Stomach (tissue), 9 donors: ENCODE data around the gene ENTPD2. TPM values are rescaled to one million over a fixed set of nuclear protein-coding genes. Genes with fewer than 3 reads are reported as not detected.

ENCODE experiments used
- DNase-seq, 2 donors: peaks; one replicate each; pipeline versions ENCODE4 v3.0.0 to v3.0.0-alpha.2; 2013 to 2019
- H3K27ac ChIP-seq, 5 donors: fragments of 200-600 bp in 4 of 5; sonication (generic) in 4 of 5; one replicate each; pipeline ENCODE4 v1.5.1; 2013 to 2019; ENCODE audit warnings: mild to moderate bottlenecking in 1 of 5, moderate library complexity in 1 of 5
- H3K27me3 ChIP-seq, 3 donors: fragments of 200-600 bp; sonication (generic); one replicate each; pipeline ENCODE4 v1.5.1; 2017 to 2019; ENCODE audit warnings: mixed run types in 1 of 3
- H3K36me3 ChIP-seq, 4 donors: fragments of 200-600 bp; sonication (generic); 1 replicate in 3 of 4; 2 replicates in 1 of 4; pipeline ENCODE4 v1.5.1; 2016 to 2019
- H3K4me1 ChIP-seq, 4 donors: fragments of 200-600 bp; sonication (generic); one replicate each; pipeline ENCODE4 v1.5.1; 2016 to 2019
- H3K4me3 ChIP-seq, 4 donors: fragments of 200-600 bp; sonication (generic) in 3 of 4; one replicate each; pipeline ENCODE4 v1.5.1; 2016 to 2019; ENCODE audit warnings: mild to moderate bottlenecking in 1 of 4
- H3K9me3 ChIP-seq, 4 donors: fragments of 200-600 bp; sonication (generic); one replicate each; pipeline ENCODE4 v1.5.1; 2016 to 2019
- EP300 ChIP-seq: sonication (generic); formaldehyde crosslinking; IDR thresholded peaks from one replicate; pipeline ENCODE4 v1.6.1; 2017; ENCODE audit warnings: antibody characterized with exemption
- POLR2A ChIP-seq, 4 donors: fragments of 450-650 bp; IDR thresholded peaks; one replicate each; pipeline ENCODE4 v1.6.1; 2016; ENCODE audit warnings: antibody characterized with exemption in 4 of 4, control low read depth in 2 of 4, mild to moderate bottlenecking in 1 of 4, moderate library complexity in 1 of 4
- POLR2AphosphoS5 ChIP-seq, 3 donors: sonication (generic); formaldehyde crosslinking; IDR thresholded peaks; one replicate each; pipeline ENCODE4 v1.6.1; 2016; ENCODE audit warnings: antibody characterized with exemption in 3 of 3
- WGBS, 5 donors: extraction: QIAGEN DNeasy Blood & Tissue Kit in 3 of 5; methylation state at CpG; one replicate each; pipeline versions ENCODE4 v1.1.5 to v1.1.7; 2013 to 2018; 5-methylcytosine and 5-hydroxymethylcytosine counted together
- intact Hi-C: fragments of 100-400 bp; cut with DNase I; formaldehyde crosslinking; loops from one replicate; pipeline ENCODE4 v1.15.1; 2023; ENCODE audit warnings: low total_unique reads
- polyA plus RNA-seq, 3 donors: library from polyadenylated mRNA; stranded (reverse); fragments of 200-250 nt; gene quantifications; one replicate each; pipeline ENCODE4 v1.2.3, GENCODE V29; 2013
- total RNA-seq, 5 donors: library from RNA; depleted of rRNA; stranded (reverse); fragments of >200 nt; gene quantifications; one replicate each; pipeline versions ENCODE4 v1.1.0 to v1.2.3, GENCODE V29; 2014 to 2016
- TF ChIP-seq, protein P1 (sequence below), 7 experiments: fragments of 450-650 bp in 4 of 7; fragments of 200-600 bp in 3 of 7; sonication (generic) in 3 of 7; IDR thresholded peaks; one replicate each; pipeline ENCODE4 v1.5.1; 2016 to 2019; ENCODE audit warnings: antibody characterized with exemption in 7 of 7, control low read depth in 2 of 7, mild to moderate bottlenecking in 1 of 7
- donor health status: healthy with polysubstance abuse.
- donor health status: Bipolar disorder and iron deficiency.
- donor health status: healthy.

The ENTPD2 gene
- total and polyA plus RNA-seq, 8 donors: 2.0 to 11.3 (median 3.5) TPM; not detected in 1

- 88 to 96% (median 92%) methylated on average over 13 to 24 of the region's 24 CpGs for WGBS, 5 donors
- Histone ChIP-seq H3K4me1 (peaks cover 22 to 58% (median 48%) of the 10 kb centered on the region in 4 donors), H3K9me3 (no peaks in the 10 kb centered on the region), H3K4me3 (no peak overlapping the region), H3K36me3 (peaks cover 15 to 49% (median 47%) of the 10 kb centered on the region in 4 donors), H3K27ac (no peak overlapping the region), H3K27me3 (peaks cover 0 to 31% (median 0%) of the 10 kb centered on the region in 3 donors)
- no peak for DNase-seq
- TF ChIP-seq EP300: no peak
- intact Hi-C loops: no loop called here
Measured at GRCh38 chr9:137080260-137081122, 26.6 kb upstream of the ENTPD2 start.

DNA sequence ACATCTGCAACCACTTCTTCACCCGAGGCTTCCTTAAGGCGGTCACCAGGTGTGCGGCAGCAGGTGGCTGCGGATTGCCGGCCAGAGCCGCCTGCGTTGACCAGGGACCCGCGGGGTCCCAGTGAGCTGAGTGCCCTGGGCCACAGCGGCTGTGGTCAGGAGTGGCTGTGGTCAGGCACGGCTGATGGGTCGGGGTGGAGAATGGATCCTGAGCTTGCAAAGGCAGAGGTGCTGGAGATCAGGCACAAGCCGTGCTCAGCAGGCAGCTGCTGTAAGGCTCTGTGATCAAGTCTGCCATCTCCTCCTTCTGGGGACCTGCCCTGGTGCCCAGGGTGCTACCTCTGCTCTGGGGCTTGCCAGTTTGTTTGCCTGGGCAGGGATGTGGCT lies 25.5 kb upstream of the ENTPD2 start:
- 73 to 85% (median 84%) methylated on average over 2 to 13 of the region's 13 CpGs for WGBS, 5 donors
- H3K4me1 ChIP-seq: peaks cover 18 to 47% (median 43%) of the 10 kb centered on the region in 4 donors
- H3K4me3 ChIP-seq: no peak overlapping the region
- no peak overlapping the region for H3K27ac ChIP-seq
- intact Hi-C loops: no loop called here
- peaks cover 0 to 31% (median 0%) of the 10 kb centered on the region in 3 donors for H3K27me3 ChIP-seq
- peaks cover 15 to 49% (median 47%) of the 10 kb centered on the region in 4 donors for H3K36me3 ChIP-seq
- no peak for TF ChIP-seq EP300
- TF ChIP-seq, protein P1, sequence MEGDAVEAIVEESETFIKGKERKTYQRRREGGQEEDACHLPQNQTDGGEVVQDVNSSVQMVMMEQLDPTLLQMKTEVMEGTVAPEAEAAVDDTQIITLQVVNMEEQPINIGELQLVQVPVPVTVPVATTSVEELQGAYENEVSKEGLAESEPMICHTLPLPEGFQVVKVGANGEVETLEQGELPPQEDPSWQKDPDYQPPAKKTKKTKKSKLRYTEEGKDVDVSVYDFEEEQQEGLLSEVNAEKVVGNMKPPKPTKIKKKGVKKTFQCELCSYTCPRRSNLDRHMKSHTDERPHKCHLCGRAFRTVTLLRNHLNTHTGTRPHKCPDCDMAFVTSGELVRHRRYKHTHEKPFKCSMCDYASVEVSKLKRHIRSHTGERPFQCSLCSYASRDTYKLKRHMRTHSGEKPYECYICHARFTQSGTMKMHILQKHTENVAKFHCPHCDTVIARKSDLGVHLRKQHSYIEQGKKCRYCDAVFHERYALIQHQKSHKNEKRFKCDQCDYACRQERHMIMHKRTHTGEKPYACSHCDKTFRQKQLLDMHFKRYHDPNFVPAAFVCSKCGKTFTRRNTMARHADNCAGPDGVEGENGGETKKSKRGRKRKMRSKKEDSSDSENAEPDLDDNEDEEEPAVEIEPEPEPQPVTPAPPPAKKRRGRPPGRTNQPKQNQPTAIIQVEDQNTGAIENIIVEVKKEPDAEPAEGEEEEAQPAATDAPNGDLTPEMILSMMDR (IDR thresholded peaks at IDR 0.05): no peak
- DNase-seq: no peak
- H3K9me3 ChIP-seq: no peaks in the 10 kb centered on the region

DNA sequence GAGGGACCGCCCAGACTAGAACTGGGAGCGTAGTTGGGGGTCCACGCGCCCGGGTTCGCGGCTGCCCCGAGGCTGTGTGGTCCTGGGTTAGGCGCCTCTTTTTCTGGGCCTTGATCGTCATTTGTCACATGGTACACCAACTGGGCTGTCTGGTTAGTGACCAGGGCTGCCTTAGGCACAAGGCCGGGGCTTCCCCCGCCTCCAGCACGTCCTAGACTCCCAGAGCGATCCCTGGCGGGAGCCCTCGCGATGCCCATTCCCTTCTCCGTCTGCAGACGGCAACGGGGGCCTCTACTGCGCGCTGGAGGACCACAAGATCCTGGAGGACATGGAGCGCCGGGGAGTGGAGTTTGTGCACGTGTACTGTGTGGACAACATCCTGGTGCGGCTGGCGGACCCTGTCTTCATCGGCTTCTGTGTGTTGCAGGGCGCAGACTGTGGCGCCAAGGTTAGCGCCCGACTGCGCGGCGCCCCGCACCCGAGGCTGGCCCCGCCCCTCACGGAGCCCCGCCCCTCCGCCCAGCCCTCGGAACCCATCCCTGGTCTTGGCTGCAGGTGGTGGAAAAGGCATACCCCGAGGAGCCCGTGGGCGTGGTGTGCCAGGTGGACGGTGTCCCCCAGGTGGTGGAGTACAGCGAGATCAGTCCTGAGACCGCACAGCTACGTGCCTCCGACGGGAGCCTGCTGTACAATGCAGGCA lies 25.0 kb upstream of the ENTPD2 start:
- peaks cover 0 to 31% (median 0%) of the 10 kb centered on the region in 3 donors for H3K27me3 ChIP-seq
- WGBS, 5 donors: 45 to 66% (median 60%) methylated on average over 22 to 51 of the region's 51 CpGs
- H3K4me1 ChIP-seq: peaks cover 18 to 45% (median 41%) of the 10 kb centered on the region in 4 donors
- peaks cover 15 to 49% (median 47%) of the 10 kb centered on the region in 4 donors for H3K36me3 ChIP-seq
- peak in 1 of 2 donors; percentile 49 for DNase-seq
- intact Hi-C loops: no loop called here
- H3K4me3 ChIP-seq: peak overlapping the region; percentile 55 to 85 (median 70)
- no peak for TF ChIP-seq POLR2A (IDR thresholded peaks at IDR 0.05)
- H3K9me3 ChIP-seq: no peaks in the 10 kb centered on the region
- peak overlapping the region in 2 of 5 donors; percentile 53 to 69 for H3K27ac ChIP-seq

DNA sequence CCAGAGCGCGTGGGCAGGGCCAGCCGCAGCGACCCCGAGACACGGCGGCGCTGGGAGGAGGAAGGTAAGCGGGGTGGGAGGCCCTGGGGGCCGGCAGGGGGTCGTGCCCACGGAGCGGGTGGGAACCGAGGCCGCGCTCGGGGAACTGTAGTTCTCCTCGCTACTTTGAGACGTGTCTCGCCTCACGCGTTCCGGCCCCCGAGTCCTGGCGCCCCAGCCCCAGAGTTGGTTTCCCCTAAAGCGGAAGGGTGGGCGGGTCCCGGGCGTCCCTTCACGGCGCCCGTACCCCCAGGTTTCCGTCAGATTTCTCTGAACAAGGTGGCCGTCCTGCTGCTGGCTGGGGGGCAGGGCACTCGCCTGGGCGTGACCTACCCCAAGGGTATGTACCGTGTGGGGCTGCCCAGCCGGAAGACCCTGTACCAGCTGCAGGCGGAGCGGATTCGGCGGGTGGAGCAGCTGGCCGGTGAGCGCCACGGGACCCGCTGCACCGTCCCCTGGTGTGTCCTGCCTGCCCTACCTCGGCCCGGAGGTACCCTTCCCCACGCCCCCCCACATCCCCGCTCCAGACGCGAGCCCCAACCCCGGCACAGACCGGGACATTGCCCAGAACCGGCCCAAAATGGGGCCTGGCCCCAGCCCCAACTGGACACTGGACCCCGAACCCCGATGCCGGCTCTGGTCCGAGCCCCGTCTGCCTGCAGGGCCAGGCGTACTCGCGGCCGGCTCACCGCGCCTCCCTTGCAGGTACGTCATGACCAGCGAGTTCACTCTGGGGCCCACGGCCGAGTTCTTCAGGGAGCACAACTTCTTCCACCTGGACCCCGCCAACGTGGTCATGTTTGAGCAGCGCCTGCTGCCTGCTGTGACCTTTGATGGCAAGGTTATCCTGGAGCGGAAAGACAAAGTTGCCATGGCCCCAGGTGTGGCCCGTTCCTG lies 24.2 kb upstream of the ENTPD2 start:
- H3K9me3 ChIP-seq: no peaks in the 10 kb centered on the region
- peak in 1 of 2 donors; percentile 75 for DNase-seq
- H3K36me3 ChIP-seq: peaks cover 15 to 46% (median 44%) of the 10 kb centered on the region in 4 donors
- intact Hi-C loops: no loop called here
- H3K27ac ChIP-seq: peak overlapping the region; percentile 53 to 75 (median 67)
- H3K4me1 ChIP-seq: peaks cover 18 to 41% (median 35%) of the 10 kb centered on the region in 4 donors
- TF ChIP-seq POLR2AphosphoS5 (IDR thresholded peaks at IDR 0.05) (no peak), POLR2A (IDR thresholded peaks at IDR 0.05) (no peak), EP300 (no peak)
- TF ChIP-seq, protein P1 (IDR thresholded peaks at IDR 0.05): no peak
- peak overlapping the region; percentile 55 to 85 (median 70) for H3K4me3 ChIP-seq
- H3K27me3 ChIP-seq: peaks cover 0 to 31% (median 0%) of the 10 kb centered on the region in 3 donors
- WGBS, 5 donors: 8 to 30% (median 9%) methylated on average over 31 to 76 of the region's 76 CpGs
